HCT116 (cell line): ENCODE measurements around the gene PGM3. TPM values are rescaled to one million over a fixed set of nuclear protein-coding genes. Genes with fewer than 3 reads are reported as not detected.
A peak's percentile ranks its signal among the peaks of the same experiment; 100 is the strongest.

Experiments
- ATAC-seq: fragments of 200-7000 bp; cut with Tn5 transposase; 2 replicates; pipeline ENCODE4 v1.9.1; 2020; ENCODE audit warnings: mild to moderate bottlenecking, moderate library complexity
- BruUV-seq: library from RNA; stranded (reverse); fragments of 400-500 nt; replicated peaks from 2 replicates; lab custom pipeline; 2021; lab: Mats Ljungman, UMichigan
- CTCF ChIA-PET: fragments of 300-600 bp; sonication (Branson Sonifier 250); formaldehyde crosslinking; loops from one replicate; lab custom pipeline; 2021; ENCODE audit warnings: antibody characterized with exemption; lab: Charles Lee
- POLR2A ChIA-PET: fragments of 300-600, 350-600 bp; sonication (Branson Sonifier 250); formaldehyde crosslinking; loops from one replicate; lab custom pipeline; 2021; ENCODE audit warnings: antibody characterized with exemption; lab: Charles Lee
- RAD21 ChIA-PET, 2 experiments: fragments of 300-600 bp; sonication (Branson Sonifier 250); formaldehyde crosslinking; loops; one replicate each; lab custom pipeline; 2023; ENCODE audit warnings: low total read pairs in 2 of 2; ENCODE audit not compliant: uncharacterized antibody in 2 of 2, unreplicated experiment in 2 of 2, low non-redundant PET in 1 of 2; lab: Charles Lee
- DNase-seq: peaks from one replicate; pipeline ENCODE4 v3.0.0-alpha.2; 2010; ENCODE audit warnings: low read depth, low spot score
- H2AFZ ChIP-seq: fragments of 200-600 bp; shearing (Covaris generic), sonication (generic); 2 replicates; pipeline ENCODE4 v1.6.1; 2017; ENCODE audit warnings: low read depth, mixed run types, mixed read lengths, antibody characterized with exemption, low read length; ENCODE audit not compliant: poor library complexity, severe bottlenecking
- H3K27ac ChIP-seq: 2 replicates; pipeline ENCODE4 v1.5.1; 2012; ENCODE audit warnings: low read depth, low read length
- H3K27me3 ChIP-seq: fragments of 200-600 bp; sonication (generic); 2 replicates; pipeline ENCODE4 v1.6.1; 2016; ENCODE audit warnings: mixed run types, low read length, mixed read lengths; ENCODE audit not compliant: insufficient read depth
- H3K36me3 ChIP-seq, 2 experiments: fragments of 200-500 bp in 1 of 2; fragments of 200-600 bp in 1 of 2; sonication (Bioruptor generic) in 1 of 2; sonication (generic) in 1 of 2; 2 replicates each; pipeline versions ENCODE4 v1.5.1 to v1.6.1; 2014 to 2016; ENCODE audit warnings: low read length in 2 of 2, inconsistent platforms in 1 of 2, mixed read lengths in 1 of 2, mixed run types in 1 of 2; ENCODE audit not compliant: insufficient read depth in 2 of 2, control insufficient read depth in 1 of 2
- H3K4me1 ChIP-seq, 2 experiments: fragments of 200-600 bp in 1 of 2; sonication (generic) in 1 of 2; 2 replicates each; pipeline versions ENCODE4 v1.5.1 to v1.6.1; 2012 to 2017; ENCODE audit warnings: low read length in 2 of 2, inconsistent platforms in 1 of 2, mild to moderate bottlenecking in 1 of 2, mixed read lengths in 1 of 2, mixed run types in 1 of 2, moderate library complexity in 1 of 2; ENCODE audit not compliant: insufficient read depth in 2 of 2, control insufficient read depth in 1 of 2
- H3K4me2 ChIP-seq: fragments of 200-600 bp; sonication (generic); 2 replicates; pipeline ENCODE4 v1.6.1; 2017; ENCODE audit warnings: mixed run types, low read length, mixed read lengths
- H3K4me3 ChIP-seq, 2 experiments: fragments of 200-600 bp in 1 of 2; sonication (generic) in 1 of 2; replicated peaks in 1 of 2; 2 replicates each; pipeline ENCODE4 v1.5.1; 2011 to 2016; ENCODE audit warnings: low read length in 2 of 2, control low read depth in 1 of 2, low read depth in 1 of 2, mild to moderate bottlenecking in 1 of 2, mixed read lengths in 1 of 2, mixed run types in 1 of 2
- H3K79me2 ChIP-seq: fragments of 200-600 bp; sonication (generic); 2 replicates; pipeline ENCODE4 v1.6.1; 2017; ENCODE audit warnings: mild to moderate bottlenecking, mixed run types, low read length, moderate library complexity, mixed read lengths; ENCODE audit not compliant: insufficient read depth
- H3K9ac ChIP-seq: fragments of 200-600 bp; sonication (generic); 2 replicates; pipeline ENCODE4 v1.6.1; 2016; ENCODE audit warnings: low read length, mixed read lengths
- H3K9me2 ChIP-seq: fragments of 200-600 bp; sonication (generic), shearing (Covaris generic); 2 replicates; pipeline ENCODE4 v1.6.1; 2017; ENCODE audit warnings: mixed run types, mild to moderate bottlenecking, moderate library complexity; ENCODE audit not compliant: insufficient read depth
- H3K9me3 ChIP-seq, 2 experiments: fragments of 200-500 bp in 1 of 2; fragments of 200-600 bp in 1 of 2; sonication (Bioruptor generic) in 1 of 2; sonication (generic) in 1 of 2; 2 replicates each; pipeline ENCODE4 v1.6.1; 2014 to 2017; ENCODE audit warnings: low read length in 2 of 2, mixed read lengths in 2 of 2, inconsistent platforms in 1 of 2, low read depth in 1 of 2, mild to moderate bottlenecking in 1 of 2, mixed run types in 1 of 2, moderate library complexity in 1 of 2; ENCODE audit not compliant: control insufficient read depth in 1 of 2, insufficient read depth in 1 of 2
- H4K20me1 ChIP-seq: fragments of 200-600 bp; sonication (generic), shearing (Covaris generic); 2 replicates; pipeline ENCODE4 v1.6.1; 2017; ENCODE audit warnings: mixed run types, mild to moderate bottlenecking, moderate library complexity; ENCODE audit not compliant: insufficient read depth
- CEBPB ChIP-seq: IDR thresholded peaks from 2 replicates; pipeline ENCODE4 v1.6.1; 2012; ENCODE audit warnings: low read depth
- EGR1 ChIP-seq: IDR thresholded peaks from 2 replicates; pipeline ENCODE4 v1.6.1; 2012; ENCODE audit warnings: low read depth
- EZH2 ChIP-seq: fragments of 200-600 bp; sonication (generic); IDR thresholded peaks from 2 replicates; pipeline ENCODE4 v1.6.1; 2017; ENCODE audit warnings: antibody characterized with exemption, mixed run types
- POLR2A ChIP-seq: IDR thresholded peaks from 2 replicates; pipeline ENCODE4 v1.7.0; 2011; ENCODE audit warnings: borderline replicate concordance; ENCODE audit not compliant: insufficient read depth, insufficient read length; ENCODE audit errors: extremely low read depth
- SIN3A ChIP-seq: IDR thresholded peaks from 2 replicates; pipeline ENCODE4 v1.6.1; 2012; ENCODE audit warnings: low read depth
- SP1 ChIP-seq: IDR thresholded peaks from 2 replicates; pipeline ENCODE4 v1.6.1; 2012; ENCODE audit warnings: low read depth
- SRF ChIP-seq: IDR thresholded peaks from 2 replicates; pipeline ENCODE4 v1.6.1; 2012; ENCODE audit warnings: low read depth
- ZNF274 ChIP-seq: fragments of 200-500 bp; sonication (Bioruptor generic); IDR thresholded peaks from 2 replicates; pipeline ENCODE4 v1.6.1; 2014; ENCODE audit warnings: mild to moderate bottlenecking, low read depth, low read length, inconsistent platforms
- intact Hi-C: fragments of 100-400 bp; cut with micrococcal nuclease; formaldehyde crosslinking; loops from 2 replicates; pipeline ENCODE4 v1.10.0; 2022
- total RNA-seq: library from RNA; stranded (reverse); gene quantifications from one replicate; pipeline ENCODE4 v1.2.1, GENCODE V29; 2021; ENCODE audit not compliant: unreplicated experiment
- TF ChIP-seq, protein P1 (sequence below): IDR thresholded peaks from 2 replicates; pipeline ENCODE4 v1.6.1; 2012
- TF ChIP-seq, protein P2 (sequence below): IDR thresholded peaks from 2 replicates; pipeline ENCODE4 v1.6.1; 2012
- TF ChIP-seq, protein P3 (sequence below): IDR thresholded peaks from 2 replicates; pipeline ENCODE4 v1.6.1; 2011; ENCODE audit warnings: mild to moderate bottlenecking, low read length, moderate library complexity; ENCODE audit not compliant: insufficient replicate concordance; ENCODE audit errors: extremely low read depth

Gene PGM3
- total RNA-seq, 1 experiment from 2014 or later: 63.5 TPM

DNA sequence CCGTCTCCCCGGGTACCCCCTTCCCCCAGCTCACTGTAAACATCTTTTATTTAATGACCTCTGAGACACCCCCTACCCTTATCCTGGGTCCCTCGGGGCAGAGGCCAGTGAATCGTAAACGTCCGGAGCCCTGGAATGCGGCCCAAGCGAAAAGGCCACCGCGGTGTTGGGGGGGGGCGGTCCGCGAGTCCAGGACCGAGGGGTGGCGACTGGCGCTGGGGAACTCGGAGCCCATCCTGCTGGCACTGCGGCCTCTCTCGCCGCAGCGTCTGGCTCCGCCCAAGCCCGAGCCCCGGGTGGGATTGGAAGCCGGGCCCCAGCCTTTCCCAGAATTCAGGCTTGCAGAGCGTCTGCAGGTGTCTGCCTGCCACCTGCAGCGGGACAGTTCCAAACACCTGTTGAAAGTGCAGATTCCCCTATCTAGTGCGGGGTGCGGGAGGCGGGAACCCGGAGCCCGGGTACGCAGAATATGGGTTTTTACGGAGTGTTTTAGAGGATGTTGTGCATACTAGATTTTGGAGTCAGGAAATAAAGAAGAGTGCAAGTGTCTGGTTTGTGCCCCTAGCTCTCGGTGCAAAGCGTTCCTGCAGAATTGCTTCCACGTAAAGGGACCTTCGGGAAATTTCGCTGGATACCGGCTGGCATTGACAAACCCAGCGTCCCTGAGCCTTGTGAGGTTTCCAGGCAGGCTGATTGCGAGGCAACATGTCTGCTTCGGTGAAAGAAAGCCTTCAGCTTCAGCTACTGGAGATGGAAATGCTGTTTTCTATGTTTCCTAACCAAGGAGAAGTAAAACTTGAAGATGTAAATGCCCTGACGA, 892 bp upstream of the PGM3 start:
- H3K79me2 ChIP-seq: peaks cover 38% of the 10 kb centered on the region
- BruUV-seq: no TSS peak

More for the DNA sequence above, 892 bp upstream of the PGM3 start:
- peak; percentile 21 for DNase-seq
- peak overlapping the region; percentile 77 for H3K9ac ChIP-seq
- peaks cover 3 to 11% of the 10 kb centered on the region in 2 experiments; a peak in 3 of 4 replicates for H3K4me1 ChIP-seq
- H3K4me2 ChIP-seq: peak overlapping the region; percentile 91
- no peaks in the 10 kb centered on the region; the same call in 1 of the 2 replicates for H4K20me1 ChIP-seq
- no peaks in the 10 kb centered on the region for H3K9me3 ChIP-seq
- H3K27ac ChIP-seq: peak overlapping the region; percentile 72; the same call in 1 of the 2 replicates
- no peaks in the 10 kb centered on the region for H3K9me2 ChIP-seq
- TF ChIP-seq, protein P1, sequence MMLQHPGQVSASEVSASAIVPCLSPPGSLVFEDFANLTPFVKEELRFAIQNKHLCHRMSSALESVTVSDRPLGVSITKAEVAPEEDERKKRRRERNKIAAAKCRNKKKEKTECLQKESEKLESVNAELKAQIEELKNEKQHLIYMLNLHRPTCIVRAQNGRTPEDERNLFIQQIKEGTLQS: no peak
- TF ChIP-seq SP1: no peak
- TF ChIP-seq, protein P2, sequence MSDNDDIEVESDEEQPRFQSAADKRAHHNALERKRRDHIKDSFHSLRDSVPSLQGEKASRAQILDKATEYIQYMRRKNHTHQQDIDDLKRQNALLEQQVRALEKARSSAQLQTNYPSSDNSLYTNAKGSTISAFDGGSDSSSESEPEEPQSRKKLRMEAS: no peak
- TF ChIP-seq, protein P3, sequence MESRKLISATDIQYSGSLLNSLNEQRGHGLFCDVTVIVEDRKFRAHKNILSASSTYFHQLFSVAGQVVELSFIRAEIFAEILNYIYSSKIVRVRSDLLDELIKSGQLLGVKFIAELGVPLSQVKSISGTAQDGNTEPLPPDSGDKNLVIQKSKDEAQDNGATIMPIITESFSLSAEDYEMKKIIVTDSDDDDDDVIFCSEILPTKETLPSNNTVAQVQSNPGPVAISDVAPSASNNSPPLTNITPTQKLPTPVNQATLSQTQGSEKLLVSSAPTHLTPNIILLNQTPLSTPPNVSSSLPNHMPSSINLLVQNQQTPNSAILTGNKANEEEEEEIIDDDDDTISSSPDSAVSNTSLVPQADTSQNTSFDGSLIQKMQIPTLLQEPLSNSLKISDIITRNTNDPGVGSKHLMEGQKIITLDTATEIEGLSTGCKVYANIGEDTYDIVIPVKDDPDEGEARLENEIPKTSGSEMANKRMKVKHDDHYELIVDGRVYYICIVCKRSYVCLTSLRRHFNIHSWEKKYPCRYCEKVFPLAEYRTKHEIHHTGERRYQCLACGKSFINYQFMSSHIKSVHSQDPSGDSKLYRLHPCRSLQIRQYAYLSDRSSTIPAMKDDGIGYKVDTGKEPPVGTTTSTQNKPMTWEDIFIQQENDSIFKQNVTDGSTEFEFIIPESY: no peak
- TF ChIP-seq CEBPB: no peak
- TF ChIP-seq ZNF274: no peak
- no peak for TF ChIP-seq SIN3A
- no peak for TF ChIP-seq EGR1
- no peak for TF ChIP-seq POLR2A
- TF ChIP-seq SRF: no peak
- TF ChIP-seq EZH2: no peak
- ATAC-seq: peak; percentile 73
- ChIA-PET POLR2A (interaction anchor here (0.7 kb wide), 1 partner anchor 28 kb away, joined by 3 read pairs; no protein-coding TSS in a partner anchor), RAD21 (interaction anchor here in 1 of 2 experiments (0.7 to 0.8 kb wide), 2 partner anchors 21 to 321 kb away, joined by 3 to 4 read pairs; no protein-coding TSS in a partner anchor), CTCF (interaction anchor here (2.0 kb wide), 1 partner anchor 127 kb away, joined by 5 read pairs; no protein-coding TSS in a partner anchor)
- H3K4me3 ChIP-seq: peak overlapping the region; percentile 79 to 84
- H3K36me3 ChIP-seq: peaks cover 0 to 7% of the 10 kb centered on the region in 2 experiments; a peak in 3 of 4 replicates
- peak overlapping the region; percentile 84 for H2AFZ ChIP-seq
- no peaks in the 10 kb centered on the region for H3K27me3 ChIP-seq
- intact Hi-C loops: no loop called here
